ENCODE results near the gene ELMOD3. TPM values are rescaled to one million over a fixed set of nuclear protein-coding genes. Genes with fewer than 3 reads are reported as not detected.

Gene ELMOD3
- total RNA-seq, 1 donor from 2014 or later = 18.0 TPM

DNA sequence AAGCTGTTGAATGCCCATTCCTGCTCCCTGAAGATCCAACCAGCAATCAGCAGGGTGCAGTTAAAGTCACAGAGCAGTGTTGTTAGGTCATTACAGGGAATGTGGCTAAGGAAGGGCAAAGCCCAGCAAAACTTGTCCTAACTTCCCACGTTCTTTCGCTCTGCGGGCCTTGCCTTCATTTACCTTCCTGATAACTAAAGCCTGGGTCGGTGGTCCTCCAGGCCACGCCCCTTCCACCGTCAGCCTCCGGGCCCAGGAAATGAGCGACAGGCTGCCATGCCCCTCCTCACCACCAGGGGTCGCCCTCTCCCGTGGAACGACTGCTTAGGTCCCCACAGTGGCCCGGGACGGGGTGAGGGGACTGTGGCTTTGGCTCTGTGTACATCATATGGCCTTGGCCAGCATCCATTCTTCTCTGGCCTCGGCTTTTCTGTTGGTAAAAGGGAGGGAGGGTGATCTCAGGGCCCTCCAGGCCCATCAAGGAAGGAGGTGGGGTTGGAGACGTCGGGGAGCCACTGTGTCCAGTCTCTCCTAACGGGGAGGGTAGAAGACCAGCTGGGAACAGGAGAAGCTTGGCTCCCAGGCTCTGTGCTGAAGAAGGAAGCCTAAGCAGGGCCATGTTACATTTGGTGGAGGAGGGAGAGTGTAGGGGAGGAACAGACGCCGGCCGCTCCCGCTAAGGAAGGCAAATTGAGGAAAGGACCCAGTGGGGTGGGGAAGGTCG is 66.1 kb downstream of the ELMOD3 start:
- Mint-ChIP-seq H3K27me3 (ENCODE audit: unreplicated experiment) (peaks cover 15% of the 10 kb centered on the region), H3K4me3 (ENCODE audit: unreplicated experiment) (peak overlapping the region; percentile 78), H3K27ac (ENCODE audit: unreplicated experiment) (peak overlapping the region; percentile 99), H3K4me1 (ENCODE audit: low read depth, unreplicated experiment) (peaks cover 37% of the 10 kb centered on the region), H3K36me3 (ENCODE audit: unreplicated experiment) (no peaks in the 10 kb centered on the region), H3K9me3 (ENCODE audit: unreplicated experiment) (peaks cover 19% of the 10 kb centered on the region)
- TF ChIP-seq, protein P1, sequence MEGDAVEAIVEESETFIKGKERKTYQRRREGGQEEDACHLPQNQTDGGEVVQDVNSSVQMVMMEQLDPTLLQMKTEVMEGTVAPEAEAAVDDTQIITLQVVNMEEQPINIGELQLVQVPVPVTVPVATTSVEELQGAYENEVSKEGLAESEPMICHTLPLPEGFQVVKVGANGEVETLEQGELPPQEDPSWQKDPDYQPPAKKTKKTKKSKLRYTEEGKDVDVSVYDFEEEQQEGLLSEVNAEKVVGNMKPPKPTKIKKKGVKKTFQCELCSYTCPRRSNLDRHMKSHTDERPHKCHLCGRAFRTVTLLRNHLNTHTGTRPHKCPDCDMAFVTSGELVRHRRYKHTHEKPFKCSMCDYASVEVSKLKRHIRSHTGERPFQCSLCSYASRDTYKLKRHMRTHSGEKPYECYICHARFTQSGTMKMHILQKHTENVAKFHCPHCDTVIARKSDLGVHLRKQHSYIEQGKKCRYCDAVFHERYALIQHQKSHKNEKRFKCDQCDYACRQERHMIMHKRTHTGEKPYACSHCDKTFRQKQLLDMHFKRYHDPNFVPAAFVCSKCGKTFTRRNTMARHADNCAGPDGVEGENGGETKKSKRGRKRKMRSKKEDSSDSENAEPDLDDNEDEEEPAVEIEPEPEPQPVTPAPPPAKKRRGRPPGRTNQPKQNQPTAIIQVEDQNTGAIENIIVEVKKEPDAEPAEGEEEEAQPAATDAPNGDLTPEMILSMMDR (IDR thresholded peaks at IDR 0.05; ENCODE audit: partially characterized antibody, unreplicated experiment) = peak; percentile 100
- peak; percentile 96 for DNase-seq

DNA sequence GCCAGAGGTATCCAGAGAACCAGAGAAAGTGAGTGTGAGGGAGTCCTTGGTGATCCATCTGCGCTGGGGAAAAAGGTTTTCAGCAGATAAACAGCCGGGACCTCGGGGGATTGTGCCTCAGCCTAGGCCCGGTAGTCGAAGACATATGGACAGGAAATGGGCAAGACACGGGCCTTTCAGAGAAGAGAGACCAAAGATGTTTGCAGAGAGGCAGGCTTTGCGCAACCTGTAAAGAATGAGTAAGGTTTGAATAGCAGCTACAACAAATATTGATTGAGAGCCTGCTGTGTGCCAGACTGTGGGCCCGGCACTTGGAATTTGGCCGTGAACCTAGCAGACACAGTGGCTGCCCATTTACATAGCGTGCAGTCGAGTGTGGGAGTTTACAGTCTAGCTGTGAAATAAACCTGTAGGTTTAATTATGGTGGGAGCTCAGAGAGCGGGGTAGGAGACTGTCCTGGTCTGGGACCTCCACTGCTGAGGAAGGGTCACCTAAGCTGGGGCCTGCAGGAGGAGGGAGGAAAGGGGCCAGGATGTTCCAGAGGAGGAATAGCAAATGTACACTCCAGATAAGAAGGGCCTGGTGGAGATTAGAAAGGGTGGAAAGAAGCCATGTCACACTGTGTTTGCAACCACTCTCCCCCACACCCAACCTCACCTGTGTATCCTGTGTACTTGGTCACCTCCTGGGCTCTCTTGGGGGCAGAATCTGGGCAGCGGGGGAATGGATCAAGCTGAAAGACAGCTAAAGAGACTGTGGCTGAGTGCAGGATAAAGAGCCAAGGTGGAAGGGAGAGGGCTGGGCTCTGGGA is 66.9 kb downstream of the ELMOD3 start:
- TF ChIP-seq, protein P1 (IDR thresholded peaks at IDR 0.05; ENCODE audit: partially characterized antibody, unreplicated experiment) = no peak
- DNase-seq = no peak
- Mint-ChIP-seq H3K4me3 (ENCODE audit: unreplicated experiment) (peak overlapping the region; percentile 78), H3K9me3 (ENCODE audit: unreplicated experiment) (peaks cover 19% of the 10 kb centered on the region), H3K4me1 (ENCODE audit: low read depth, unreplicated experiment) (peaks cover 42% of the 10 kb centered on the region), H3K36me3 (ENCODE audit: unreplicated experiment) (no peaks in the 10 kb centered on the region), H3K27ac (ENCODE audit: unreplicated experiment) (peak overlapping the region; percentile 99), H3K27me3 (ENCODE audit: unreplicated experiment) (peaks cover 17% of the 10 kb centered on the region)

DNA sequence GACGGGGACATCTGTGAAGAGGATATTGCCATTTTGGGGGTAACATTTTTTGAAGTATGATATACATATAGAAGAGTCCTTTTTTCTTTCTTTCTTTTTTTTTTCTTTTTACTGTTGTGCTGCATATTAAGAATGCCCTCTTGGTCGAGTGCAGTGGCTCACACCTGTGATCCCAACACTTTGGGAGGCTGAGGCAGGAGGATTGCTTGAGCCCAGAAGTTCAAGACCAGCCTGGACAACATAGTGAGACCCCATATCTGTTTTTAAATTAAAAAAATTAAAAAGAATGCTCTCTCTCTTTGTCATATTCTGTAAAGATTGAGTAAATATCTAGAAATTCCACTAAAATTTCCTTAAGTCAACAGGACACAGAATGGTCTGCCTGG is 67.5 kb downstream of the ELMOD3 start:
- DNase-seq = no peak
- Mint-ChIP-seq H3K4me1 (ENCODE audit: low read depth, unreplicated experiment) (peaks cover 42% of the 10 kb centered on the region), H3K4me3 (ENCODE audit: unreplicated experiment) (peak overlapping the region; percentile 0), H3K27me3 (ENCODE audit: unreplicated experiment) (peaks cover 17% of the 10 kb centered on the region), H3K9me3 (ENCODE audit: unreplicated experiment) (peaks cover 19% of the 10 kb centered on the region), H3K36me3 (ENCODE audit: unreplicated experiment) (no peaks in the 10 kb centered on the region), H3K27ac (ENCODE audit: unreplicated experiment) (peak overlapping the region; percentile 99)
- TF ChIP-seq, protein P1 (IDR thresholded peaks at IDR 0.05; ENCODE audit: partially characterized antibody, unreplicated experiment) = no peak

DNA sequence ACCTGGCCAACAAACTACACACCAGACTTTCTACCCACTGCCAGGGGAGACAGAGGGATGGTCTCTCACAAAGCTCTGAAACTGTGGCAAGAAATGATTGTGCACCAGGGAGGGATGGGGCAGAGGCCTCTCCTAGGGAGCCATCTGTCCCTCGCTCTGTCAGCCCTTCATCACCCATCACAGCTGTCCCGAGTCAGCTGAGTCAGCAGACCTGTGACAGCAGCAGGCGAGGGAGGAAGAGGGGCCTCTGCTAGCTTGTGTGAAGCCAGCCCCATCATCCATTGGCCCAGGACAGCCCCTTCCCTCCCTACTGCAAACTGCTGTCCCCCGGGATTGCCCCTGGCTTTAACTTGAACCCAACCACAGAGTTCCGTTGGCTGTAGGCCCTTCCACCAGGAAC is 69.0 kb downstream of the ELMOD3 start:
- peak overlapping the region; percentile 88 for H3K27ac Mint-ChIP-seq (ENCODE audit: unreplicated experiment)
- peak; percentile 77 for DNase-seq
- no peaks in the 10 kb centered on the region for H3K36me3 Mint-ChIP-seq (ENCODE audit: unreplicated experiment)
- H3K4me1 Mint-ChIP-seq (ENCODE audit: low read depth, unreplicated experiment) = peaks cover 45% of the 10 kb centered on the region
- H3K9me3 Mint-ChIP-seq (ENCODE audit: unreplicated experiment) = peaks cover 19% of the 10 kb centered on the region
- peaks cover 21% of the 10 kb centered on the region for H3K27me3 Mint-ChIP-seq (ENCODE audit: unreplicated experiment)
- TF ChIP-seq, protein P1 (IDR thresholded peaks at IDR 0.05; ENCODE audit: partially characterized antibody, unreplicated experiment) = no peak
- peak overlapping the region; percentile 12 for H3K4me3 Mint-ChIP-seq (ENCODE audit: unreplicated experiment)

DNA sequence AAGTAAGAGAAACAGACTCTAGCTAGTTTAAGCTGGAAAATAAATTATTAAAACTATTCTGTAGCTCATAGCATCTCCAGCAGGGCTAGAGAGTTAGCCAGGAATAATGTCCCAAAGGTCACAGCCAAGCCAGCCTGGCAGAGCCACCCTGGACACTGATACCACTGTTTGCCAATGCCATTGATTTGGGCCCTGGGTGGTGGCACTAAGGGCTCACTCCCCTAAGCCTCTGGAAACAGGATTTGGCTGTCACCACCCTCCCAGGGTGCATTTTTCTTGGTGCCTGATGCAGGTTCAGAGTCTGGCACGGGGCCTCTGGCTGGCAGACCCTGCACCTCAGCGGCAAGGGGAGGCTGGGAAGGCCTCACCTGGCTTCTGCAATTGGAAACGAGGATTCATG is 71.0 kb downstream of the ELMOD3 start:
- Mint-ChIP-seq H3K27ac (ENCODE audit: unreplicated experiment) (no peak overlapping the region), H3K9me3 (ENCODE audit: unreplicated experiment) (peaks cover 19% of the 10 kb centered on the region)

More for the DNA sequence above, 71.0 kb downstream of the ELMOD3 start:
- Mint-ChIP-seq H3K27me3 (ENCODE audit: unreplicated experiment) (peaks cover 22% of the 10 kb centered on the region), H3K4me3 (ENCODE audit: unreplicated experiment) (no peak overlapping the region), H3K36me3 (ENCODE audit: unreplicated experiment) (no peaks in the 10 kb centered on the region), H3K4me1 (ENCODE audit: low read depth, unreplicated experiment) (peaks cover 42% of the 10 kb centered on the region)
- DNase-seq = no peak
- TF ChIP-seq, protein P1 (IDR thresholded peaks at IDR 0.05; ENCODE audit: partially characterized antibody, unreplicated experiment) = no peak
